ENCODE measurements around the gene LRMDA.

Gene LRMDA

GRCh38 chr10:75836064-75836463 lies 404.6 kb downstream of the LRMDA start:
- DNase-seq (ENCODE audit: low spot score), result no peak

- DNase-seq (ENCODE audit: low spot score), result no peak
These were observed 407.1 kb downstream of the LRMDA start for GRCh38 chr10:75838486-75838885.

GRCh38 chr10:75839020-75839419 lies 407.6 kb downstream of the LRMDA start:
- no peak for DNase-seq (ENCODE audit: low spot score)

- no peak for DNase-seq (ENCODE audit: low spot score)
These were observed 409.8 kb downstream of the LRMDA start for GRCh38 chr10:75841266-75841665.

DNA sequence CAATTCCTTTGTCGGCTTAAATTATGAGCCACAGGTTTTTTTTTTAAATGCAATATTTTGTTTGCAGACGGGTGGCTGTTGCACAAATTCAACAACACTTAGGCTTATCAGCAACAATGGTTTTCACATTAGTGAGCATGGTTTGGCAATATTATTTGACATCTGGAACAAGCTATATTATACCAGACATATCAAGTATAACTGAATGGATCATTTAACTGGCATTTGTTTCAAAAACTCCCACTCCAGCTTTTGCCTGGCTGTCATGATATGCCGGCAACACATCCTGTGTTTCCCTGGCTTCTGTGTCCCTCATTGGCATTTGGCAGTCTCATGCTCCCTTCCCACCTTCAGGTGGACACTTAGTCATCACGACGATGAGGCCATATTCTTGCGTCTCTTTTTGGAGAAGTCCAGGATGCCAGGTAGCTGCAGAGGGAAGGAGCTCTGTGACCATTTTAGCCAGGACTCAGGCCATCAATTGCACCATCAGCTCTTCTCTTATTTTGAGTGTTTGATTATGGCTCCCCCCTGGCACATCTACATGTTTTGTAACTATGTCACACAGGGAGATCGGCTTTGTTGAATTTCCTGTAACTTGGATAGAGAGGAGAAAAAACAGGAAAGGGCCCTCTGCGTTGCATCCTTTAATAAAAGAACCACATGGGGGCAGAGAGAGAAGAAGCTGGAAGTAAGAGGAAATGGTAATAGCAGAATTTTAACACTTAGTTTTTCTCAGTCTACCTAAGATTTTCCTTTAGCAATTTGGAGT lies 413.9 kb downstream of the LRMDA start:
- DNase-seq (ENCODE audit: low spot score), result peak; percentile 17

DNA sequence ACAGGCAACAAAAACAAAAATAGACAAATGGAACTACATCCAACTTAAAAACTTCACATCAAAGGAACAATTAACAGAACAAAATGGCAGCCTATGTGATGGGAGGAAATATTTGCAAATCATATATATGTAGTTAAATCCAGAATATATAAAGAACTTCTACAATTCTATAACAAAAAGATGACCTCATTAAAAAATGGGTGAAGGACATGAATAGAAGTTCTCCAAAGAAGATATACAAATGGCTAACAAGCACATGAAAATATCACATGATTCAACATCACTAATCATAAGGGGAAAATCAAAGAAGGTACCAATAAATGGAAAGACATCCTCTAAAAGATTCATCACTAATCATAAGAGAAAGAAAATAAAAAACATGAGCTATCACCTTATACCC lies 416.1 kb downstream of the LRMDA start:
- no peak for DNase-seq (ENCODE audit: low spot score)

DNA sequence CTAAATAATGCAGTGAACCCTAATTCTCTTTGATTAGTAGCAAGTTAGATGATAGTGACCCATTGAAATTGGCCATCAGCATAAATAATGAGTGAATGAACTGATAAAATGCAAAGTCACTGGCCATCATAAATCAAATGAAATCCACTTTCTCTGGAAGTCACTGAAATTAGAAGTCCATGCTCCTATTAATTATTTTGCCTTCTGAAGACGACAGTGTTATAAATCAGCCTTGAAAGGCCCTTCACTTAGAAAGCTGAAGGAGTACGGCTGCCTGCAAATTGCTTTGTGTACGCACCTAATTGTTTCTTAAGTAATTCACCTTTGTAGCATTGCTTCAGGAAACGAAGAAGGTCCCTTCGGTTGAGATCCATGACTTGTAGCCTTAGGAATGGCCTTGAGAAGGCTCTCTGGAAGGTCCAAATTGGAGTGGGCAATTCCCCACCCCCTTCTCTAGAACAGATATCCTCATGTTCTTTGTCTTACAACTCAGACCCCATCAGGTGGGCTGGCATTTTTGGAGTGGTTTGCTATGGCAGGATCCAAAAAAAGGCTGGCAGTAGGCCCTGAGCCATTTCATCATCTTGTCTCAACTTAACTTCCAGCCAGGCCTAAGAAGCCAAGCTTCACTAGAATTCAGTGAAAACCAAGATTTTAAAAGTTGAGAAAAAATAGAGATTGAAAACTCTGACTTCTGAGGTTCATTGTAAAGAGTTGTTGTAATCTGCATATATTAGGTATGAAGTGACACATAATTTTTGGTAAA lies 420.3 kb downstream of the LRMDA start:
- DNase-seq (ENCODE audit: low spot score), result no peak

- no peak for DNase-seq (ENCODE audit: low spot score)
These were observed 421.5 kb downstream of the LRMDA start for GRCh38 chr10:75852851-75853484.

GRCh38 chr10:75857269-75857846 lies 425.9 kb downstream of the LRMDA start:
- DNase-seq (ENCODE audit: low spot score), result no peak

- no peak for DNase-seq (ENCODE audit: low spot score)
These were observed 426.5 kb downstream of the LRMDA start for GRCh38 chr10:75857896-75858295.

DNA sequence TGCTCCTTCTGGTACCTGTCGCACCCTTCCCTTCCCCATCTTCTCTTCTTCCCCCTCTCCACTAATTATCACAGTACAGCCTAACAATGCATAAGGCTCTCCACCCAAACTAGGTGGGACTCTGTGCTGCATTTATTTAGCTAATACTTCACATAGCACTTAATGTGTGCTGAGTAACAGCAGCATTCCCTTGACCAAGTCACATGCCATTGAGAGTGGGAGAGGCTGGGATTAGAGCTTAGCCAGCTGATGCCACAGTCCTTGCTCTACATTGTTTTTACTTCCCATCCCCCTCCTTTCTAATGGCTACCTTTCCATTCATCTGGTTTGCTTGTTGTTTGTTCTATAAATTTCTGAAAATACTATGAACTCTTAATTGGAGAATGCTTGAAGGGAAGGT lies 426.9 kb downstream of the LRMDA start:
- DNase-seq (ENCODE audit: low spot score), result no peak

DNA sequence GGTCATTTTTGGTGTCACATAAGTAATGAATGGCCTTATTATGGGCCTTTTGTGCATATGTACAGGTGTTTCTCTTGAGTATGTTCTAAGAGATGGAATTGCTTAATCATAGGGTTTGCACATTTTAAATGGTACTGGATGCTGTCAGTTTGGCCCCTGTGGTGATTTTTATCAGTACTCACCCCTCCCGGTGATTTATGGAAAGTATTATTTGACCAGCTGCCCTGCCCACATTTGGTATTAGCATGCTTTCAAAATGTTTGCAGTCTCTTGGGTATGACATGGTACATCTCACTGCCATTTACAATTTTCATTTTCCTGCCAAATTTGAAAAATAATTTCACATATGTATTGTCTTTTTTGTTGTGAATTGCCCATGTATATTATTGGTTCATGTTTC lies 427.7 kb downstream of the LRMDA start:
- no peak for DNase-seq (ENCODE audit: low spot score)

DNA sequence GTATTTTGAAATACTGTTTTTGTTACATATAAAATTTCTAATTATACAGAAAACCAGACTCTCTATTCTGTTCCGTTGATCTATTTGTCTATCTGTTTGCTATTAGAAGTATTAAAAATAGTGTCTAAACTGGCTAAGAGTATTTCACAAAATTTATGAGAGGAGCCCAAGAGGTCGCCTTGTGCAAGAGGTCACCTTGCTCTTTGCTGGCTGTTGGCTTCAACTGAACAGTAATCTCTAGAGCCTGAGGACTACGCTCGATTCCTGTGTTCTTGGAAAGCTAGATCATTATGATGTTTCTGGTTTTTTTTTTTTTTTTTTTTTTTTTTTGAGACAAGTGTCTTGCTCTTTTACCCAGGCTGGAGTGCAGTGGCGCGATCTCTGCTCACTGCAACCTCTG lies 428.6 kb downstream of the LRMDA start:
- no peak for DNase-seq (ENCODE audit: low spot score)

DNA sequence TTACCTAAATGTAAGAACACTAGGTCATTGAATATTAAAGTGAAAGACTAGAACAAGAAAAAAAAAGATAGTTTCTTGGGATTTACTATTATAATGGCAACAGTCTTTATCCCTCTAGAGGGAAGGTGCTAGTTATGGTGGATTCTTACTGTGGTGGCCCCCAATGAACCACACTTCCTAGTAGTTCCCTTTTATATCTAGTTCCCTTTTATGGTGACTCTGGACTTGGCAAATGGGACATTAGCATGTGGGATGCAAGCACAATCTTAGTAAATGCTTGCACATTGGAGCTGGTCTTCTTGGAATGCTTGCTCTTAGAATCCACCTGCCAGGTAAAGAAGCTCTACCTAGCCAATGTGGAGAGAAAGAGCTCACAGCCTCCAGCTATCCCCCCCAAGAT lies 430.2 kb downstream of the LRMDA start:
- DNase-seq (ENCODE audit: low spot score), result no peak

- DNase-seq (ENCODE audit: low spot score), result no peak
These were observed 431.5 kb downstream of the LRMDA start for GRCh38 chr10:75862935-75863334.

GRCh38 chr10:75864717-75865116 lies 433.3 kb downstream of the LRMDA start:
- no peak for DNase-seq (ENCODE audit: low spot score)

GRCh38 chr10:75865413-75866299 lies 434.2 kb downstream of the LRMDA start:
- DNase-seq (ENCODE audit: low spot score), result no peak

- no peak for DNase-seq (ENCODE audit: low spot score)
These were observed 434.8 kb downstream of the LRMDA start for GRCh38 chr10:75866300-75866625.

DNA sequence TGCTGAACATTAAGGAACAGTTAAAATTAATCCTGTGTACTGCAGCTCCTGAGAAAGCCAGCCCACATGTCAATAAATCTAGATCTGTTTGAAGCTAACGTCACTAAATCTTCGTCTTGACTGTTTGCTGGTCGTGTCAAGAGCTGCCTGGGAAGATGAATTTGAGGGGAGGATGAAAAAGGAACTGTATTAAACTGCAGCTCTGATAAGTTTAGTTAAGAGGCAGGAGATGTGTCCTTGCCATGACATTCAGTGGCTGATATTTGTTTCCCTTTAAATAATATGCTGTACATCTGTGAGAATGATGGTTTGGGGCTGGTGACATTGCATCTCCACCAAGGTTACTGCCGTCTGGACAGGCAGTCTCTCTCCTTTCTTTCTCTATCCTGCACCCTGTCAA lies 435.3 kb downstream of the LRMDA start:
- DNase-seq (ENCODE audit: low spot score), result no peak

GRCh38 chr10:75868574-75868973 lies 437.1 kb downstream of the LRMDA start:
- DNase-seq (ENCODE audit: low spot score), result no peak

- no peak for DNase-seq (ENCODE audit: low spot score)
These were observed 438.7 kb downstream of the LRMDA start for GRCh38 chr10:75870039-75870645.

Data from Ammon's horn (tissue), 1 donor.